Activated naive CD8-positive, alpha-beta T cell treated with anti-CD3 and anti-CD28 coated beads, Interleukin-2, amount 50 U/mL, for 16 hours (primary cell): ENCODE data around the gene NFIB.

ENCODE experiments used
- DNase-seq: peaks from one replicate; pipeline ENCODE4 v3.0.0-alpha.2; 2020; ENCODE audit warnings: low read depth, low spot score

Gene NFIB

GRCh38 chr9:14214693-14215092 lies 99.2 kb downstream of the NFIB start:
- DNase-seq: no peak

GRCh38 chr9:14214065-14214684 lies 99.8 kb downstream of the NFIB start:
- no peak for DNase-seq

GRCh38 chr9:14213504-14213903 lies 100.4 kb downstream of the NFIB start:
- DNase-seq: no peak

DNA sequence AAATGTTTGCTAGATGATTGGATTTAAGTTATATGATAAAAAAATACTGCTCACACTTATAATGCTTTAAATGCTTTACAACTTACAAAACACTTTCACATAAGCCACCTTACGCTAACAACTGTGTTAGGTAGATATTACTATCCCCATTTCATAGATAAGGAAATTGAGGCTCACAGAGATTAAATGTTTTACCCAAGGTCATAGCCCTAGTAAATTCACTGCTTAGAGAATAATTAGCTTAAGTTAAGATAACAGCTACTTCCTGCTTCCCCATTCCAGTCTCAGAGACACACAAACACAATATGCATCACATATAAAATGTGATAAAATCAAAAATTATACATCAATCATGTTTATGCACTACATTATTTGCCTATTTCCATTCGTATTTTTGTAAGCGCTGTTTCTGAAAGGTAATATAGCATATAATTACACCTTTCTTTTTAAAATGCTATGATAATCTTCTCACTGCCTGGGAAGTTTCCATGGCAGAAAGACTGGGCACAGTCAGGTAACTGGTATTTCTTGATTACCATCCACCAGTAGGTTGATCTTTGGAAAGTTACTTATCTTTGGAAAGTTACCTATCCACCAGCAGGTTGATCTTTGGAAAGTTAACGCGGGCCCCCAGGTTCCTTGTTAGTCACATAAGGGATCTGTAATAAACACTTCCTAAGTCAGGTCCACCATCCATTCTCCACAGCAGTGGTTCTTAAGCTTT lies 101.1 kb downstream of the NFIB start:
- no peak for DNase-seq

GRCh38 chr9:14212077-14212476 lies 101.9 kb downstream of the NFIB start:
- DNase-seq: no peak

- no peak for DNase-seq
These were observed 102.4 kb downstream of the NFIB start for GRCh38 chr9:14211564-14211963.

DNA sequence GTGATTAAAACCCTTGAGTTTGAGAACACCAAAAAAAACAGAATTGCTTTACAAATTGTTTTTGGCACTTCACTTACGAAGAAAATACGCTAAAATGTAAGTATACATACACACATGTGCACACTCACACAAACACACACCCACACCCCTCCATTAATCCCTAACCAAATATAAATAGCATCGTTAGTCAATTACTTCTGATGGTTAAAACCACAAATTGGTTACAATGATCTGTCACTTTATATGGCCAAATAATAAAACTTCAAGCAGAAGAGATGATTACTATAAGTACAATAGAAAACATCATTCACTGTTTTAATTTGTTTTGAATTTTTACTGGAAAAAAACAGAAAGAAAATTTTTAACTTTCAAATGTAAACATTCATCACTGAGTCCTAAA lies 103.5 kb downstream of the NFIB start:
- DNase-seq: no peak

GRCh38 chr9:14209399-14210345 lies 104.3 kb downstream of the NFIB start:
- DNase-seq: no peak

GRCh38 chr9:14207352-14207995 lies 106.5 kb downstream of the NFIB start:
- DNase-seq: no peak

DNA sequence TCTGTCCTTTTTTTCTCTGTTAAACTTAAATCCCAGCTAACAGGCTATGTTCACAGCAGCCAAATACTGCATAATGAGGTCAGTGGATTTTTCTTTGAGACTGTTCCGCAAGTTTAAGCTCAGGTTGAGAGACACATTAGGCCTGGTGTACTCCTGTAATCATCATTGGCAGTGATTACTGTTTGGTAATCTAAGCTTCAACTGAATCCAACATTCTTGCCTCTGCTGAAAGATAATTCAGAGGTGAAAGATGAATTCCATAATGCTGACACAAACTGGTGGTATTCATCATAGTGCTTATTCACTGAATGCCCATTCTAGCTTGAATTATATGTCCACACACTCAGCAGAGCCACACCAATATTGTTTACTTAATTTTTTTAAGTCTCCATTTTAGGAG lies 108.5 kb downstream of the NFIB start:
- DNase-seq: no peak

- DNase-seq: no peak
These were observed 110.4 kb downstream of the NFIB start for GRCh38 chr9:14203356-14204056.

DNA sequence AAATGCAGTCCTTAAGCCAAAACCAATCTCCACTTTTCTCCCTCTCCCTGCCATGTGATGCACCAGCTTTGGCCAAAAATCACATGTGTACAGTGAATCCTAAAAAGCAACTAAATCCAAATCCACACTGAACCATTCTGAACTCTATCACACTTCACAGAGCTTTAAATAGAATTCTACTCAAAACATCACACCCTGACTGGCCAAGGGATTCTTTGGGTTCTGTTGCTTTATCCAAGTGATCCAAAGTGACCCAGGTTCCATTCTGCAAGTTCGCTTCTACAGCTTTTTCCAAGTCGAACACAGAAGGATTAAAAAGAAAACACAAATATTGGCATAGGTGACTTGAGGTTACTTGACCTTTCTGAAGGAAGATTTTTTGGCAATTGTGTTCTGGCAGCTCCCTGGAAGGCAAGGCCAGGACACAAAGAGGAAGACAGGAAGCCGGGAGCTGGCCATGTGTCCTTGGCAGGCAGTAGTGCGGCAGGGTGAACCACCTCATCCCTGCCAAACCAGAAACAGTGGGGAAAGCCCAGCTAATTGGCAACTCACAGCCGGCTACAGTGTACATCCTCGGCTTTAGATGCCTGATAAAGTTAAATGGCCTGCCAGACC lies 115.0 kb downstream of the NFIB start:
- DNase-seq: no peak

- DNase-seq: no peak
These were observed 115.7 kb downstream of the NFIB start for GRCh38 chr9:14198047-14198840.

GRCh38 chr9:14197325-14197858 lies 116.5 kb downstream of the NFIB start:
- DNase-seq: no peak

GRCh38 chr9:14193328-14193990 lies 120.5 kb downstream of the NFIB start:
- DNase-seq: no peak

DNA sequence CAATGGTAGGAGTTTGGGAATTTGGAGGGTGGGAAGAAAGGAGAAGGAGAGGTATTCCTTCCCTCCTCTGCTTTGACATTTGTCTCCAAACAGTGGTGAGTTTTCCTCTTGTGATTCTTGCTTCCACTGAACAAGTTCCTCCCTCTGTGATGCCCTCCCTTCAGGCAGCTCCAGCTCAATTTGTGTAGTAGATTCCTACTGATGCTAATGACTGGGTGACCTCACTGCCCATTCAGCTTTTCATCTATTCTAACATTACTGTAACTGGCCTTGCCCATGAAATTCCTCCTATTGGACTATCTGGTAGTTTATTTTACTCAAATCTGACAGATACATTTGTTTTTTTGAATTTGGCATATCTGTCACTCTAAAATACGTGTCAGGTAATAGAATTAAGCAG lies 121.4 kb downstream of the NFIB start:
- DNase-seq: no peak

DNA sequence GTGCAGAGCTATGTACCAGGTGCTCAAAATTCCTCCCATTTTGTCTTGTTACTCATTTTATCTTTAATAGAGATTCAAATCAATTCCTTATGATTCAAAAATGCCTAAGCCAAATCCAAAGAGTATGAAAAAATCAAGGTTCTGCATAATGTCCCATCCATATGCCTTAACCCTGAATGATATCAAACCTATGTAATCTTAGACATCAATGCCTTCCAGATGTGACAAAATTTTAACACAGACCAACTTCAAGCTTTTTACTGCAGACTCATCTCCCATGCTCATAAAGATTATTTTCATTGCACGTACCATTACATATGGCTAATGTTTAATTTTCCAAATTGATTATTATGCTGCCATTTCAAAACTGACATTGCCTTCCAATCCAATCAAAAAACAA lies 122.4 kb downstream of the NFIB start:
- DNase-seq: no peak

- no peak for DNase-seq
These were observed 123.7 kb downstream of the NFIB start for GRCh38 chr9:14190240-14190639.

DNA sequence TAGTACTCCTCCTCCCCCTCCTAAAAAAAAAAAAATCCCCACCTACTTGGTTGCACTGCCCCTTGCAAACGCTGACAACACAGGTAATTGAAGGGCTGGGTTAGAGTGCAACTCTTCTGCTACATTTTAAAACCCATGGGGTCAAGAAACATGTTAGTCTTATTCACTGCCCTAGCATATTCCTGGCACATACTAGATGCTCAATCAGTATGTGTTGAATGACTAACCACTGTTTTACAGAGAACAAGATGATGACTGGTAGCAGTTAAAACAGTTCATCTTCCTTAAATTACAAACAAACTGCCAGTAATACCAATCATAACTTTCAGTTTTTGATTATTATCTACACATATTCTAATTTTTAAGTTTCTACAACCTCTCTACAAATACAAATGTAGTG lies 124.4 kb downstream of the NFIB start:
- no peak for DNase-seq
